HEK293 (cell line): ENCODE data around the gene MRPL28.

Experiments used
- GLIS2 ChIP-seq: fragments of 450-650 bp; formaldehyde crosslinking; IDR thresholded peaks from 2 replicates; pipeline ENCODE4 v1.5.1; 2016; ENCODE audit warnings: missing biosample characterization, missing genetic modification characterization
- HOXA7 ChIP-seq: sonication (generic); formaldehyde crosslinking; IDR thresholded peaks from 2 replicates; pipeline ENCODE4 v1.8.1; 2022; ENCODE audit warnings: missing genetic modification reagents, borderline replicate concordance
- MZF1 ChIP-seq: fragments of 450-650 bp; formaldehyde crosslinking; IDR thresholded peaks from 2 replicates; pipeline ENCODE4 v1.5.1; 2017; ENCODE audit warnings: missing biosample characterization, missing genetic modification characterization, borderline replicate concordance
- OVOL3 ChIP-seq: fragments of 450-650 bp; formaldehyde crosslinking; IDR thresholded peaks from 2 replicates; pipeline ENCODE4 v1.5.1; 2016; ENCODE audit warnings: missing biosample characterization, missing genetic modification characterization
- PATZ1 ChIP-seq: fragments of 450-650 bp; formaldehyde crosslinking; IDR thresholded peaks from 2 replicates; pipeline ENCODE4 v1.5.1; 2016; ENCODE audit warnings: missing biosample characterization, missing genetic modification characterization
- PBX3 ChIP-seq: sonication (generic); formaldehyde crosslinking; IDR thresholded peaks from 2 replicates; pipeline ENCODE4 v1.8.1; 2022; ENCODE audit warnings: mild to moderate bottlenecking, moderate library complexity, missing genetic modification reagents
- SP3 ChIP-seq: fragments of 450-650 bp; formaldehyde crosslinking; IDR thresholded peaks from 2 replicates; pipeline ENCODE4 v1.5.1; 2016; ENCODE audit warnings: missing biosample characterization, missing genetic modification characterization
- SP7 ChIP-seq: fragments of 450-650 bp; formaldehyde crosslinking; IDR thresholded peaks from 2 replicates; pipeline ENCODE4 v1.5.1; 2016; ENCODE audit warnings: missing biosample characterization, missing genetic modification characterization
- ZBTB20 ChIP-seq: fragments of 450-650 bp; formaldehyde crosslinking; IDR thresholded peaks from 2 replicates; pipeline ENCODE4 v1.5.1; 2016; ENCODE audit warnings: missing biosample characterization, missing genetic modification characterization
- ZEB2 ChIP-seq: fragments of 450-650 bp; formaldehyde crosslinking; IDR thresholded peaks from 2 replicates; pipeline ENCODE4 v1.5.1; 2016; ENCODE audit warnings: missing biosample characterization, missing genetic modification characterization
- ZFP37 ChIP-seq: fragments of 450-650 bp; formaldehyde crosslinking; IDR thresholded peaks from 2 replicates; pipeline ENCODE4 v1.5.1; 2016; ENCODE audit warnings: missing biosample characterization, missing genetic modification characterization
- ZFP41 ChIP-seq: fragments of 450-650 bp; formaldehyde crosslinking; IDR thresholded peaks from 2 replicates; pipeline ENCODE4 v1.5.1; 2016; ENCODE audit warnings: missing biosample characterization, missing genetic modification characterization, borderline replicate concordance
- ZNF140 ChIP-seq: fragments of 450-650 bp; formaldehyde crosslinking; IDR thresholded peaks from 2 replicates; pipeline ENCODE4 v1.5.1; 2016; ENCODE audit warnings: missing biosample characterization, missing genetic modification characterization
- ZNF157 ChIP-seq: fragments of 450-650 bp; formaldehyde crosslinking; IDR thresholded peaks from 2 replicates; pipeline ENCODE4 v1.5.1; 2016; ENCODE audit warnings: missing biosample characterization, missing genetic modification characterization
- ZNF19 ChIP-seq: fragments of 450-650 bp; formaldehyde crosslinking; IDR thresholded peaks from 2 replicates; pipeline ENCODE4; 2016; ENCODE audit warnings: missing biosample characterization, missing genetic modification characterization, low read depth
- ZNF221 ChIP-seq: fragments of 450-650 bp; formaldehyde crosslinking; IDR thresholded peaks from 2 replicates; pipeline ENCODE4 v1.5.1; 2017; ENCODE audit warnings: missing biosample characterization, missing genetic modification characterization, borderline replicate concordance
- ZNF239 ChIP-seq: fragments of 450-650 bp; formaldehyde crosslinking; IDR thresholded peaks from 2 replicates; pipeline ENCODE4 v1.5.1; 2016; ENCODE audit warnings: missing biosample characterization, missing genetic modification characterization
- ZNF37A ChIP-seq: fragments of 450-650 bp; IDR thresholded peaks from 2 replicates; pipeline ENCODE4 v1.5.1; 2018; ENCODE audit warnings: missing biosample characterization, missing genetic modification characterization
- ZNF404 ChIP-seq: fragments of 450-650 bp; formaldehyde crosslinking; IDR thresholded peaks from 2 replicates; pipeline ENCODE4 v1.5.1; 2017; ENCODE audit warnings: missing biosample characterization, missing genetic modification characterization
- ZNF48 ChIP-seq: fragments of 450-650 bp; formaldehyde crosslinking; IDR thresholded peaks from 2 replicates; pipeline ENCODE4 v1.5.1; 2016; ENCODE audit warnings: missing biosample characterization, missing genetic modification characterization
- ZNF488 ChIP-seq: fragments of 450-650 bp; formaldehyde crosslinking; IDR thresholded peaks from 2 replicates; pipeline ENCODE4 v1.5.1; 2016; ENCODE audit warnings: missing biosample characterization, missing genetic modification characterization
- ZNF501 ChIP-seq: fragments of 450-650 bp; formaldehyde crosslinking; IDR thresholded peaks from 2 replicates; pipeline ENCODE4 v1.5.1; 2016; ENCODE audit warnings: missing biosample characterization, missing genetic modification characterization
- ZNF514 ChIP-seq: fragments of 450-650 bp; formaldehyde crosslinking; IDR thresholded peaks from 2 replicates; pipeline ENCODE4 v1.5.1; 2016; ENCODE audit warnings: missing biosample characterization, missing genetic modification characterization
- ZNF544 ChIP-seq: fragments of 450-650 bp; formaldehyde crosslinking; IDR thresholded peaks from 2 replicates; pipeline ENCODE4 v1.5.0; 2017; ENCODE audit warnings: missing biosample characterization, missing genetic modification characterization
- ZNF560 ChIP-seq: fragments of 450-650 bp; formaldehyde crosslinking; IDR thresholded peaks from 2 replicates; pipeline ENCODE4 v1.5.1; 2017; ENCODE audit warnings: missing biosample characterization, missing genetic modification characterization, borderline replicate concordance
- ZNF561 ChIP-seq: fragments of 450-650 bp; IDR thresholded peaks from 2 replicates; pipeline ENCODE4 v1.5.1; 2018; ENCODE audit warnings: missing biosample characterization, missing genetic modification characterization, borderline replicate concordance
- ZNF610 ChIP-seq: fragments of 450-650 bp; formaldehyde crosslinking; IDR thresholded peaks from 2 replicates; pipeline ENCODE4 v1.5.1; 2016; ENCODE audit warnings: missing biosample characterization, missing genetic modification characterization, borderline replicate concordance
- ZNF692 ChIP-seq: fragments of 450-650 bp; formaldehyde crosslinking; IDR thresholded peaks from 2 replicates; pipeline ENCODE4 v1.5.1; 2016; ENCODE audit warnings: missing biosample characterization, missing genetic modification characterization
- ZNF701 ChIP-seq: fragments of 450-650 bp; formaldehyde crosslinking; IDR thresholded peaks from 2 replicates; pipeline ENCODE4 v1.5.1; 2016; ENCODE audit warnings: missing biosample characterization, missing genetic modification characterization
- ZNF704 ChIP-seq: fragments of 450-650 bp; formaldehyde crosslinking; IDR thresholded peaks from 2 replicates; pipeline ENCODE4 v1.5.1; 2016; ENCODE audit warnings: missing biosample characterization, missing genetic modification characterization
- ZNF777 ChIP-seq: fragments of 450-650 bp; formaldehyde crosslinking; IDR thresholded peaks from 2 replicates; pipeline ENCODE4 v1.5.1; 2017; ENCODE audit warnings: missing biosample characterization, missing genetic modification characterization, borderline replicate concordance
- ZSCAN23 ChIP-seq: fragments of 450-650 bp; formaldehyde crosslinking; IDR thresholded peaks from 2 replicates; pipeline ENCODE4 v1.5.1; 2016; ENCODE audit warnings: missing biosample characterization, missing genetic modification characterization
- ZSCAN4 ChIP-seq: fragments of 450-650 bp; formaldehyde crosslinking; IDR thresholded peaks from 2 replicates; pipeline ENCODE4 v1.5.1; 2017; ENCODE audit warnings: missing biosample characterization, missing genetic modification characterization

MRPL28 gene

GRCh38 chr16:324451-325334 is 45.6 kb downstream of the MRPL28 start (continued):
- TF ChIP-seq OVOL3 (tag by site-specific recombination) (0 out of 2 replicates have a peak, but pooled peaks have one; percentile 28), SP7 (tag by site-specific recombination) (peak; percentile 91), PATZ1 (peak; percentile 77), ZSCAN23 (peak; percentile 92), ZNF221 (tag by site-specific recombination) (no peak), ZNF19 (no peak), ZNF561 (peak; percentile 81; the same call in 1 of the 2 replicates), ZNF37A (tag by site-specific recombination) (no peak), ZSCAN4 (tag by site-specific recombination) (peak; percentile 56), ZNF610 (tag by site-specific recombination) (0 out of 2 replicates have a peak, but pooled peaks have one; percentile 62), ZNF157 (tag by site-specific recombination) (no peak), SP3 (tag by site-specific recombination) (peak; percentile 44), ZNF501 (tag by site-specific recombination) (no peak), ZNF544 (tag by site-specific recombination) (no peak), ZNF701 (tag by site-specific recombination) (no peak), ZNF514 (tag by site-specific recombination) (no peak), ZFP41 (tag by site-specific recombination) (no peak), ZNF140 (tag by site-specific recombination) (no peak), ZNF777 (no peak), GLIS2 (tag by site-specific recombination) (peak; percentile 73), ZBTB20 (tag by site-specific recombination) (peak; percentile 66; the same call in 1 of the 2 replicates), ZEB2 (tag by site-specific recombination) (peak; percentile 86), ZNF239 (tag by site-specific recombination) (no peak), ZNF560 (tag by site-specific recombination) (no peak), ZNF48 (tag by site-specific recombination) (no peak), ZFP37 (tag by site-specific recombination) (no peak), HOXA7 (CRISPR knock-in tag) (no peak), ZNF704 (tag by site-specific recombination) (no peak), PBX3 (CRISPR knock-in tag) (no peak), MZF1 (tag by site-specific recombination) (no peak), ZNF692 (tag by site-specific recombination) (peak; percentile 50; the same call in 1 of the 2 replicates), ZNF404 (tag by site-specific recombination) (no peak), ZNF488 (peak; percentile 96)
